Astrocyte (in vitro differentiated cells and primary cell): ENCODE data around the gene PTGR1.

Experiments
- CTCF ChIP-seq: IDR thresholded peaks from 2 replicates; pipeline ENCODE4 v1.5.1; 2011; ENCODE audit warnings: low read depth, mild to moderate bottlenecking, inconsistent platforms, low read length, moderate library complexity; ENCODE audit not compliant: insufficient read depth
- EZH2 ChIP-seq: IDR thresholded peaks from 2 replicates; pipeline ENCODE4 v1.6.1; 2012; ENCODE audit warnings: mild to moderate bottlenecking, low read length, inconsistent platforms; ENCODE audit not compliant: insufficient read depth

GRCh38 chr9:111548623-111549022 is 50.8 kb downstream of the PTGR1 start:
- TF ChIP-seq CTCF (no peak), EZH2 (no peak)
